PC-9 (cell line): ENCODE data around the gene ERCC3. TPM values are rescaled to one million over a fixed set of nuclear protein-coding genes. Genes with fewer than 3 reads are reported as not detected.

Experiments
- BruUV-seq: library from RNA; stranded (reverse); fragments of 400-500 nt; replicated peaks from 2 replicates; lab custom pipeline; 2021; lab: Mats Ljungman, UMichigan
- CTCF ChIA-PET: fragments of 300-600 bp; sonication (Branson Sonifier 250); formaldehyde crosslinking; loops from one replicate; lab custom pipeline; 2022; ENCODE audit warnings: antibody characterized with exemption; lab: Charles Lee
- POLR2A ChIA-PET: fragments of 300-600 bp; sonication (Branson Sonifier 250); formaldehyde crosslinking; loops from one replicate; lab custom pipeline; 2022; ENCODE audit warnings: antibody characterized with exemption; ENCODE audit not compliant: unreplicated experiment; lab: Charles Lee
- DNase-seq, 2 experiments: peaks; one replicate each; pipeline versions ENCODE4 v3.0.0 to v3.0.0-alpha.2; 2015 to 2022; ENCODE audit warnings: mixed read lengths in 1 of 2
- H2AFZ ChIP-seq: fragments of 200-600 bp; sonication (generic); 2 replicates; pipeline ENCODE4 v1.8.1; 2017; ENCODE audit warnings: antibody characterized with exemption
- H3F3A ChIP-seq: fragments of 200-600 bp; sonication (generic); 2 replicates; pipeline ENCODE4 v1.8.1; 2017; ENCODE audit warnings: antibody characterized with exemption, mild to moderate bottlenecking, low read depth; ENCODE audit not compliant: insufficient read depth
- H3K27ac ChIP-seq: fragments of 200-600 bp; sonication (generic); 2 replicates; pipeline ENCODE4 v1.6.1; 2016; ENCODE audit warnings: mixed run types
- H3K27me3 ChIP-seq: fragments of 200-600 bp; sonication (generic); 2 replicates; pipeline ENCODE4 v1.6.1; 2016; ENCODE audit warnings: low read depth, mixed run types; ENCODE audit not compliant: insufficient read depth
- H3K36me3 ChIP-seq: fragments of 200-600 bp; sonication (generic); 2 replicates; pipeline ENCODE4 v1.6.1; 2016; ENCODE audit warnings: low read depth, mixed run types
- H3K4me1 ChIP-seq: fragments of 200-600 bp; sonication (generic); replicated peaks from 2 replicates; pipeline ENCODE4 v1.6.1; 2016; ENCODE audit warnings: mixed run types; ENCODE audit not compliant: insufficient read depth
- H3K4me2 ChIP-seq: fragments of 200-600 bp; sonication (generic); 2 replicates; pipeline ENCODE4 v1.6.1; 2017; ENCODE audit warnings: mixed run types
- H3K4me3 ChIP-seq: fragments of 200-600 bp; sonication (generic); 2 replicates; pipeline ENCODE4 v1.6.1; 2016; ENCODE audit warnings: mixed run types
- H3K79me2 ChIP-seq: fragments of 200-600 bp; sonication (generic); 2 replicates; pipeline ENCODE4 v1.6.1; 2017; ENCODE audit warnings: low read depth, mixed run types
- H3K9me2 ChIP-seq: fragments of 200-600 bp; sonication (generic); 2 replicates; pipeline ENCODE4 v1.8.1; 2017; ENCODE audit warnings: mild to moderate bottlenecking; ENCODE audit not compliant: insufficient read depth
- H3K9me3 ChIP-seq: fragments of 200-600 bp; sonication (generic); 2 replicates; pipeline ENCODE4 v1.8.1; 2016; ENCODE audit warnings: low read depth; ENCODE audit not compliant: insufficient read depth
- H4K20me1 ChIP-seq: fragments of 200-600 bp; sonication (generic); 2 replicates; pipeline ENCODE4 v1.8.1; 2017; ENCODE audit not compliant: insufficient read depth
- CTCF ChIP-seq: fragments of 200-600 bp; sonication (generic); conservative IDR thresholded peaks from 2 replicates; pipeline ENCODE4 v1.6.1; 2017; ENCODE audit warnings: mixed run types, antibody characterized with exemption, mild to moderate bottlenecking, moderate library complexity
- EZH2 ChIP-seq: fragments of 200-600 bp; sonication (generic); IDR thresholded peaks from 2 replicates; pipeline ENCODE4 v1.8.0; 2017; ENCODE audit warnings: antibody characterized with exemption, low read depth
- intact Hi-C: fragments of 100-400 bp; cut with micrococcal nuclease; formaldehyde crosslinking; loops from one replicate; pipeline ENCODE4 v1.10.0; 2022; ENCODE audit not compliant: unreplicated experiment
- total RNA-seq: library from RNA; stranded (reverse); gene quantifications from 2 replicates; pipeline ENCODE4 v1.2.3, GENCODE V29; 2021

The ERCC3 gene
- total RNA-seq, 1 experiment from 2014 or later = 73.2 TPM

GRCh38 chr2:127235082-127235702 is 58.8 kb downstream of the ERCC3 start:
- Histone ChIP-seq H3K27me3 (no peaks in the 10 kb centered on the region), H3K9me2 (no peaks in the 10 kb centered on the region), H2AFZ (no peak overlapping the region), H3K4me3 (no peak overlapping the region), H3K36me3 (no peaks in the 10 kb centered on the region), H3K27ac (no peak overlapping the region), H3K9me3 (peaks cover 19% of the 10 kb centered on the region), H3F3A (0 out of 2 replicates have a peak, but pooled peaks cover 3% of the 10 kb centered on the region), H3K4me1 (no peaks in the 10 kb centered on the region), H3K79me2 (no peaks in the 10 kb centered on the region), H4K20me1 (no peaks in the 10 kb centered on the region), H3K4me2 (no peak overlapping the region)
- no peak for TF ChIP-seq CTCF
- no peak for TF ChIP-seq EZH2
- BruUV-seq = no TSS peak
- DNase-seq = no peak
- POLR2A ChIA-PET = no interaction called here
- CTCF ChIA-PET = interaction anchor here (0.6 kb wide), 1 partner anchor 140 kb away, joined by 3 read pairs; no protein-coding TSS in a partner anchor
- intact Hi-C loops = no loop called here

GRCh38 chr2:127233710-127234109 is 60.2 kb downstream of the ERCC3 start:
- POLR2A ChIA-PET = no interaction called here
- CTCF ChIA-PET = no interaction called here
- intact Hi-C loops = no loop called here

GRCh38 chr2:127231130-127231865 is 62.6 kb downstream of the ERCC3 start:
- no peak overlapping the region for H2AFZ ChIP-seq
- peaks cover 21% of the 10 kb centered on the region for H3F3A ChIP-seq
- ChIA-PET POLR2A (no interaction called here), CTCF (no interaction called here)
- H4K20me1 ChIP-seq = no peaks in the 10 kb centered on the region
- peaks cover 3% of the 10 kb centered on the region; the same call in 1 of the 2 replicates for H3K9me3 ChIP-seq
- no peaks in the 10 kb centered on the region for H3K79me2 ChIP-seq
- no peak overlapping the region for H3K4me3 ChIP-seq
- no peaks in the 10 kb centered on the region for H3K9me2 ChIP-seq
- H3K4me1 ChIP-seq = peaks cover 18% of the 10 kb centered on the region
- H3K27me3 ChIP-seq = no peaks in the 10 kb centered on the region
- H3K4me2 ChIP-seq = no peak overlapping the region
- H3K36me3 ChIP-seq = no peaks in the 10 kb centered on the region
- intact Hi-C loops = no loop called here
- no TSS peak for BruUV-seq
- DNase-seq = no peak
- TF ChIP-seq EZH2 (no peak), CTCF (no peak)
- no peak overlapping the region for H3K27ac ChIP-seq

More at GRCh38 chr2:127233710-127234109, 60.2 kb downstream of the ERCC3 start:
- Histone ChIP-seq H3F3A (0 out of 2 replicates have a peak, but pooled peaks cover 3% of the 10 kb centered on the region), H3K4me3 (no peak overlapping the region), H2AFZ (no peak overlapping the region), H3K27me3 (no peaks in the 10 kb centered on the region), H3K4me2 (no peak overlapping the region), H3K9me3 (peaks cover 16% of the 10 kb centered on the region), H3K9me2 (no peaks in the 10 kb centered on the region), H3K36me3 (no peaks in the 10 kb centered on the region), H3K27ac (no peak overlapping the region), H4K20me1 (no peaks in the 10 kb centered on the region), H3K79me2 (no peaks in the 10 kb centered on the region), H3K4me1 (no peaks in the 10 kb centered on the region)
- TF ChIP-seq CTCF (no peak), EZH2 (no peak)
- no peak for DNase-seq
- BruUV-seq = no TSS peak
